ENCODE data around the gene CCDC50.
A peak's percentile ranks its signal among the peaks of the same experiment; 100 is the strongest.

Gene CCDC50, protein sequence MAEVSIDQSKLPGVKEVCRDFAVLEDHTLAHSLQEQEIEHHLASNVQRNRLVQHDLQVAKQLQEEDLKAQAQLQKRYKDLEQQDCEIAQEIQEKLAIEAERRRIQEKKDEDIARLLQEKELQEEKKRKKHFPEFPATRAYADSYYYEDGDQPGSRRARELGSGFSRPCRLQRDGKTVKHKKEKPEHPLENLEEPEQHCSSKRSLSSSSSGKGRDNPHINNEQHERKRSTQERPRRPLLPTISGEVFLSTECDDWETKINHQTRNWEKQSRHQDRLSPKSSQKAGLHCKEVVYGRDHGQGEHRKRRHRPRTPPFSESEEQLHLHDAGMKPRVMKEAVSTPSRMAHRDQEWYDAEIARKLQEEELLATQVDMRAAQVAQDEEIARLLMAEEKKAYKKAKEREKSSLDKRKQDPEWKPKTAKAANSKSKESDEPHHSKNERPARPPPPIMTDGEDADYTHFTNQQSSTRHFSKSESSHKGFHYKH

GRCh38 chr3:191328962-191329653 is at the start of gene CCDC50:
TSS of gene CCDC50 (plus strand) at chr3:191329394. CDS start at chr3:191329675, 281 bp downstream.
- peak; percentile 47 for DNase-seq

DNA sequence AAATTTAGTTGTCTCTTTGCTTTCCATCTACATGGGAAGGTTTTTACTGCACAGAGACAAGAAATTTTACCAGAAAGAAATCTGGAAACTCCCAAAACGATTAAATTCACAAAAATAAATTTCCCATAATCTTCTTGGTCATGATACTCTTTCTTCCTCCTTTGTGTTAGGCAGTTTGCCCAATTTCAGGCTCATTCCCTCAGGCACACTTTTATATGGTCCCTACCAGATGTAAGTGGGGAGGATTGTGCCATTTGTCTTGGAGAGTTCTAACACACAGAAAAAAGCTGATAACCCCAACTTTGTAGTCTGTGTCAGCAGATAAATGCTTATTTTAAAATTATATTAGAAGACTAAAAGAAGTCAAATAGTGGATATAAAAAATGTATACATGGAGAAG is 49.1 kb upstream of the CCDC50 start:
- no peak for DNase-seq

- DNase-seq = no peak
Observed at GRCh38 chr3:191280882-191281281, 48.3 kb upstream of the CCDC50 start.

DNA sequence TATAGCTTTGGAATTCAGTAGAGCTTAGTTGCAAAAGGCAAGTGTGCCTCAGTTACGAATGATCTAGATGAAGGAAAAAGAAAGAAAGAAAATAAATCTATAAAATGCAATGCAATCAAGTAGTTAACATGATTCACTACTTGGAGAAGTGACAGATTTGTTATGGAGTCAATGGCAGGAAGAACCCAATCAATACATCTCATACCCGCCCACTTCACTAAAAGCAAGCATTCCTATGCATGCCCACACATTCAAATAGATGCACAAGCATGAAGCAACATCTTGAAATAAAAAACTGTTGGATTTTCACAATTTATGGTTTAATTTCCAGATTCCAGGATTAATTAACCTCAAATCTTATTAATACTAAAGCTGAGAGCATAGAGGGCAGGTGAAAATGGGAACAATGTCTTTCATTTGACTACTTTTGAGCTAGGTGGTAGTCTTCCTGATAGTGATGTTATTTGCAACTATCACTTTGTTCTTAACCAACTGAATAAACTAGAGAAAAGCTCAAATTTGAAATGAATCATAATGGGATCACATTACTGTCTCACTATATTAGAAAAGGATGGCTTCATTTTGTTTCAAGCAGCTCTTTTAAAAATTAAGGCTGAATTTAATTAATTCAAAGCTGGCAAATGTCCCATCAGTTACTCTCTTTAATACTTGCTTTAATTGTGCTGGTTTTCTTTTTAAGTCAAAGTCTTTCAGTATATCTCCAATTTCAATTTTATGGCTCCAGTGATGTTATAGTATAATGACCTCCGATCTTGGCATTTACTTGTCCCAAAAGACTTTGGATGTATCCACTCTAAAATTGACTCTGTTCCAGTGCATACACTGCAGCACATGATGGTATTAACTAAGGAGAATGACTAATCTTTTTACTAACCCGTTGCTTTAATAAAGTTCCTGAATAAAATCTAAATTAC is 46.7 kb upstream of the CCDC50 start:
- no peak for DNase-seq

DNA sequence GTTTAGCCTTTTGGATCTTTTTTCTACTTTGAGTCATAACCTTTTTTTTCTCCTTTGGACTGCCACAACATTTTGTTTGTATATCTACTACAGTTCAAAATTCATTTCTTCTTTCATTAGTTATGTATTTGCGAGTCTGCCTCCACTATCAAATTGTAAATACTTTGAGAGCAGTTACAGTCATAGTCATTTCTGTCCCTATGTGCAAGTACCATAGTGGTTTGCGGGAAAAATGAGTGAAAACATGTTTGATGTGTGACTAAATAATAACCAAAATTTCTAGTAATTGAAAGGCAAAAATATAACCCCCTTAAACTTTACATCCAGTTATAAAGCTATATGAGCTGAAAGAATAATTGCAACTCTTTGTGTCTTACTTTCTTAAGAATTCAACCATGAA is 45.8 kb upstream of the CCDC50 start:
- no peak for DNase-seq

GRCh38 chr3:191290311-191291025 is 38.7 kb upstream of the CCDC50 start:
- no peak for DNase-seq

DNA sequence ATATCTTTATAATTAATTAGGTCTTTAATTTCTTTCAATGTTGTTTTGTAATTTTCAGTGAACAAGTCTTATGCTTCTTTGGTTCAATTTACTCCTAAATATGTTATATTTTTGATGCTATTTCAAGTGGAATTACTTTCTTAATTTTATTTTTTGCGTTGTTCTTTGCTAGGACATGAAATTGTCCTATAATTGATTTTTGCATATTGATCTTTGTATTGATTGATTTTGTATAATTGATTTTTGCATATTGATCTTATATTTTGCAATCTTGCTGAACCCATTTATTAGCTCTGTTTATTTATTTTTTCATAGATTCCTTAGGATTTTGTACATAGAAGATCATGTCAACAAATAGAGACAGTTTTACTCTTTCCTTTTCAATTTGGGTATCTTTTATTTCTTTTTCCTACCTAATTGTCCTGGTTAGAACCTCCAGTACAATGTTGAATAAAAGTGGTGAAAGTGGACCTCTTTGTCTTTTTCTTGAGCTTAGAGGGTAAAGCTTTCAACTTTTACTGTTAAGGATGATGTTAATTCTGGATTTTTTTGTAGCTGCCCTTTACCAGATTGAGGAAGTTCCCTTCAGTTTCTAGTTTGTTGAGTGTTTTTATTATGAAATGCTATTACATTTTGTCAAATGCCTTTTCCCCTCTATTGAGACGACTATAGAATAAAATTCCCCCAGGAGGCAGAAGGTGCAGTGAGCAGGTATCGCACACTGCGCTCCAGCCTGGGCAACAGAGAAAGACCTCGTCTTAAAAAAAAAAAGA is 36.8 kb upstream of the CCDC50 start:
- no peak for DNase-seq

- DNase-seq = no peak
Observed at GRCh38 chr3:191294291-191294690, 34.9 kb upstream of the CCDC50 start.

DNA sequence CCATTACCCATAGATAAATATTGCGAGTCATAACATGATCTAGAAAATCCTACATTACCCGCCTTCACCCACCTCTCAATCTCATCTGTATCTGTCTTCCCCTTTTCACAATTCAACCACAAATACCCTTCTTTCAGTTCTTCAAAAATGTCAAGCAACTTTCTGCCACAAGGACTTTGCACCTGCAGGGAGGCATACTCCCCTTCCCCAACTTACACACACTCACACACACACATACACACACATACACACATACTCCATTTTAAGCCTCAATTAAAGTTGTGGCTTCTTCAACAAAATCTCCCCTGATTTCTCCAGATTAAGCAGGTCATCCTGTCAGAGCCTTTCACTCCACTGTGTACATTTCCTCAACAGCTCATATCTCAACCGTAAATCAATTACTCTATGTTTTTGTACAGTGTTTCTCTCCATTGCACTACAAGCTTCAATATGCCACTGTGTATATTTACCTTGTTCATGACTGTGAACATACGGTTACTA is 33.1 kb upstream of the CCDC50 start:
- DNase-seq = no peak

- no peak for DNase-seq
Observed at GRCh38 chr3:191298846-191299245, 30.3 kb upstream of the CCDC50 start.

DNA sequence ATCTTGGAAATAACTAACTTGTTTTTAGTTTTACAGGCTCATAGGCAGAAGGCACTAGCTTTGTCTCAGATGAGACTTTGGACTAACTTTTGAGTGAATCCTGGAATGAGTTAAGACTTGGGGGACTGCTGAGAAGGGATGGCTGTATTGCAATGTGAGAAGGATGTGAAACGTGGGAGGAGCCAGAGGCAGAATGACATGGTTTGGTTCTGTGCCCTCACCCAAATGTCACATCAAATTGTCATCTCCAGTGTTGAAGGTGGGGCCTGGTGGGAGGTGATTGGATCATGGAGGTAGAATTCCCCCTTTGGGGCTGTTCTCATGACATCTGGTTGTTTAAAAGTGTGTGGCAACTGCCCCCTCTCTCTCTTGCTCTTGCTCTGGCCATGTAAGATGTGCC is 28.8 kb upstream of the CCDC50 start:
- no peak for DNase-seq

- no peak for DNase-seq
Observed at GRCh38 chr3:191301017-191301416, 28.2 kb upstream of the CCDC50 start.

DNA sequence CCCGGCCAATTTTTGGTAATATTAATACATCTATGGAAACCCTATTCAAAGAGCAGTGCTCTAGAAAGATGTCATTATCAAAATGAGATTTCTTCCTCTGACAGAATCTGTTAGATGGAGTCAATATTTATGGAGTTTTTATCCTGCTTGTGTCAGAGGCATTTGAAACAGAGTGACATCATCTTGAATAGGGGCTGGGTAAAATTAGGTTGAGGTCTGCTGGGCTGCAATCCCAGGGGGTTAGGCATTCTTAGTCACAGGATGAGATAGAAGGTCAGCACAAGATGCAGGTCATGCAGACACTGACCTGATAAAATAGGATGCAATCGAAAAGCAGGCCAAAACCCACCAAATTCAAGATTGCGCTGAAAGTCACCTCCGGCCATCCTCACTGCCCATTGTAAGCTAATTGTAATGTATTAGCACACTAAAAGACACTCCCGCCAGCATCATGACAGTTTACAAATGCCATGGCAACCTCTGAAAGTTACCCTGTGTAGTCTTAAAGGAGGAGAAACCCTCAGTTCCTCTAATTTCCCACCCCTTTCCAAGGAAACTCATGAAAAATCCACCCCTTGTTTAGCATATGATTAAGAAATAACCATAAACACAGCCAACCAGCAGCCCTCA is 27.3 kb upstream of the CCDC50 start:
- DNase-seq = no peak

GRCh38 chr3:191302451-191302850 is 26.7 kb upstream of the CCDC50 start:
- DNase-seq = no peak

DNA sequence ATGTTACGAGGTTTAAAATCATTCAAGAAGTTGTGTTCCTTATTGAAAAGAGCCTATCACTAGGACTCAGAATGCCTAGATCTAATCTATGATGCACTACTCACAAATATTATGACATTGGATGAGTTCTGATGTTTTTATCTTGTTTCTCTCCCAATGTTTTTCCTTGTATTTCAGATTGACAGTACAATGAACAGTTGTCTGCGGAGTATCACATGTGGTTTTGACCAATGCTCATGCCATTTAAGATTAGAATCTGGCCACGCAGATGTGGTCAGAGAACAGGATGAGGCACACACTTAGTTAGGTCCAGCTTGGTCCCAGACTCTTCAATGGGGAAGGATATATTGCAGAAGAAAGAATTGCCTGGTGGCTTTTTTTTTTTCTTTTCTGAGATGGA is 25.6 kb upstream of the CCDC50 start:
- DNase-seq = no peak

DNA sequence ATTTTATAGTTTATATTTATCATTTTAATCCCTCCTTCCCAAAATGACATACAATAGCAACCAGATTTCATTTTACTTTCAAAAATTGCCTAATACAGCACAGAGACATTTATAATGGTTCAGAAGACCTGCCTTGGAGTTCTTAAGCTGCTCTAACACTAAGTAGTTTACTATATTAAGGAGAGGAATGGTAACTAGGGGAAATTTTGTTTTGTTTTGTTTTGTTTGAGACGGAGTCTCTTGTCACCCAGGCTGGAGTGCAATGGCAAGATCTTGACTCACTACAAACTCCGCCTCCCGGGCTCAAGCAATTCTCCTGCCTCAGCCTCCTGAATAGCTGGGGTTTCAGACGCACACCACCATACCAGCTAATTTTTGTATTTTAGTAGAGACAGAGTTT is 22.8 kb upstream of the CCDC50 start:
- no peak for DNase-seq

DNA sequence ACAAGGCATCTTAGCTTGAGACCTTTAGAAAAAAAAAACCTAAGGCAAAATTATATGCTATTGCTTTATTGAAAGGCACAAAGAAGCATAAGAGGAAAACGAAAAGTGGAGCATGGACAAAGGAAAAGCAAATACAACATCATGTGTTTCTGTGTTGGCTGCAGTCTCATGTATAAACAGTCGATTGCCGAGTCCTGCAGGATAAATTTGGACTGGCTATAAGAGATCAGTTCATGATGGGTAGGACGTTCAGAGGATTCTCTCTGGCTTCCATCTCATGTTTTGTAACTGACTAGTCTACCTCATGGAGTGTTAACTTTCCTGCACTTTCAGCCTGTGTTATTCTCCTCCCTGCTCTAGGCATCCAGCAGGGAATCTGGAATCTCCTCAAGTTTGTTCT is 21.9 kb upstream of the CCDC50 start:
- no peak for DNase-seq

GRCh38 chr3:191313296-191313695 is 15.9 kb upstream of the CCDC50 start:
- DNase-seq = no peak

DNA sequence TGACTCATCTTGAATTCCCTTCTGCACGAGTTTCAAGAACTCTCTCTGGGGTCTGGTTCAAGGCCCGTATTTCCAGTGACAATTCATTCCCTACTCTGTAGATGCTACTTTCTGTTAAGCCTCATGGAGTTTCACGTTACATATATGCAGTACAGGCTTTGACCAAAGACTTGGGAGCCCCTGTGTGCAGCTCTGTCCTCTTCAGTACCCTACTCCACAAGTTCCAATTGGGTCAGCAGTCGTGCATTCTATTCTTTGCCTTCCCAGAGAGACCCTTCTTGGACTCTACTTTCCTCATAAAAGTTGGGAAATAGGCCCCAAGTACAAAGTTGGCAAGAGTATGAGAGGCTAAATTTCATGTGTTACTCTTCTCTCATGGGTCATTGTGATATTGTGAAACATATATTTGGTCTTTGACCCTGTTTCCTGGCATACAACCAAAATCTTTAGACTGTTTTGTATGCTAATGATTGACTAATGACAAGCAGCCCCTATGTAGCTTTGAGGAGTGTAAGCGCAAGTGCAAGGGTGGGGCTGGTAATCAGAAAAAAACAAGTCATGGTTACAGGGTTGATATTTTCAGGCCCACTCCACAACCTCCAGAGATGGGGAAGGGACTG is 15.0 kb upstream of the CCDC50 start:
- DNase-seq = no peak

- DNase-seq = no peak
Observed at GRCh38 chr3:191316876-191317603, 12.2 kb upstream of the CCDC50 start.
